ENCODE results near the gene AREL1. TPM values are rescaled to one million over a fixed set of nuclear protein-coding genes. Genes with fewer than 3 reads are reported as not detected.

AREL1 gene
- total RNA-seq, 1 experiment from 2014 or later, result 20.0 TPM

- H3K36me3 ChIP-seq (replicated peaks; ENCODE audit: control insufficient read depth, insufficient read depth, low read length), result no peaks in the 10 kb centered on the region
- DNase-seq, result no peak
Measured at GRCh38 chr14:74620923-74621322, 92.0 kb downstream of the AREL1 start.

GRCh38 chr14:74620497-74620921, 92.4 kb downstream of the AREL1 start:
- Histone ChIP-seq H3K4me3 (ENCODE audit: insufficient read depth, low read depth, low read length) (no peak overlapping the region), H3K27me3 (ENCODE audit: control insufficient read depth, insufficient read depth, low read length) (no peaks in the 10 kb centered on the region), H3K36me3 (replicated peaks; ENCODE audit: control insufficient read depth, insufficient read depth, low read length) (no peaks in the 10 kb centered on the region)
- DNase-seq, result no peak

More at GRCh38 chr14:74620923-74621322, 92.0 kb downstream of the AREL1 start:
- H3K27me3 ChIP-seq (ENCODE audit: control insufficient read depth, insufficient read depth, low read length), result no peaks in the 10 kb centered on the region
- no peak overlapping the region for H3K4me3 ChIP-seq (ENCODE audit: insufficient read depth, low read depth, low read length)

- no peak for DNase-seq
- Histone ChIP-seq H3K27me3 (ENCODE audit: control insufficient read depth, insufficient read depth, low read length) (no peaks in the 10 kb centered on the region), H3K36me3 (replicated peaks; ENCODE audit: control insufficient read depth, insufficient read depth, low read length) (no peaks in the 10 kb centered on the region), H3K4me3 (ENCODE audit: insufficient read depth, low read depth, low read length) (no peak overlapping the region)
Measured at GRCh38 chr14:74619672-74620131, 93.2 kb downstream of the AREL1 start.

- H3K27me3 ChIP-seq (ENCODE audit: control insufficient read depth, insufficient read depth, low read length), result no peaks in the 10 kb centered on the region
- DNase-seq, result no peak
- H3K36me3 ChIP-seq (replicated peaks; ENCODE audit: control insufficient read depth, insufficient read depth, low read length), result no peaks in the 10 kb centered on the region
- H3K4me3 ChIP-seq (ENCODE audit: insufficient read depth, low read depth, low read length), result no peak overlapping the region
Measured at GRCh38 chr14:74618078-74618952, 94.6 kb downstream of the AREL1 start.

GRCh38 chr14:74616996-74617700, 95.7 kb downstream of the AREL1 start:
- no peak overlapping the region for H3K4me3 ChIP-seq (ENCODE audit: insufficient read depth, low read depth, low read length)
- no peaks in the 10 kb centered on the region for H3K36me3 ChIP-seq (replicated peaks; ENCODE audit: control insufficient read depth, insufficient read depth, low read length)
- DNase-seq, result peak; percentile 47
- H3K27me3 ChIP-seq (ENCODE audit: control insufficient read depth, insufficient read depth, low read length), result peaks cover 3% of the 10 kb centered on the region

- Histone ChIP-seq H3K36me3 (replicated peaks; ENCODE audit: control insufficient read depth, insufficient read depth, low read length) (no peaks in the 10 kb centered on the region), H3K27me3 (ENCODE audit: control insufficient read depth, insufficient read depth, low read length) (peaks cover 10% of the 10 kb centered on the region), H3K4me3 (ENCODE audit: insufficient read depth, low read depth, low read length) (no peak overlapping the region)
- no peak for DNase-seq
Measured at GRCh38 chr14:74616507-74616906, 96.4 kb downstream of the AREL1 start.

- H3K4me3 ChIP-seq (ENCODE audit: insufficient read depth, low read depth, low read length), result no peak overlapping the region
- peaks cover 17% of the 10 kb centered on the region for H3K27me3 ChIP-seq (ENCODE audit: control insufficient read depth, insufficient read depth, low read length)
- DNase-seq, result no peak
- no peaks in the 10 kb centered on the region for H3K36me3 ChIP-seq (replicated peaks; ENCODE audit: control insufficient read depth, insufficient read depth, low read length)
Measured at GRCh38 chr14:74615735-74616134, 97.1 kb downstream of the AREL1 start.

GRCh38 chr14:74614508-74615495, 98.1 kb downstream of the AREL1 start:
- no peak overlapping the region for H3K4me3 ChIP-seq (ENCODE audit: insufficient read depth, low read depth, low read length)
- DNase-seq, result no peak
- no peaks in the 10 kb centered on the region for H3K36me3 ChIP-seq (replicated peaks; ENCODE audit: control insufficient read depth, insufficient read depth, low read length)
- peaks cover 27% of the 10 kb centered on the region for H3K27me3 ChIP-seq (ENCODE audit: control insufficient read depth, insufficient read depth, low read length)

GRCh38 chr14:74613211-74613914, 99.5 kb downstream of the AREL1 start:
- Histone ChIP-seq H3K36me3 (replicated peaks; ENCODE audit: control insufficient read depth, insufficient read depth, low read length) (no peaks in the 10 kb centered on the region), H3K27me3 (ENCODE audit: control insufficient read depth, insufficient read depth, low read length) (peaks cover 34% of the 10 kb centered on the region), H3K4me3 (ENCODE audit: insufficient read depth, low read depth, low read length) (no peak overlapping the region)
- DNase-seq, result no peak

GRCh38 chr14:74612350-74613021, 100.4 kb downstream of the AREL1 start:
- peak; percentile 98 for DNase-seq
- Histone ChIP-seq H3K36me3 (replicated peaks; ENCODE audit: control insufficient read depth, insufficient read depth, low read length) (no peaks in the 10 kb centered on the region), H3K4me3 (ENCODE audit: insufficient read depth, low read depth, low read length) (peak overlapping the region; percentile 55), H3K27me3 (ENCODE audit: control insufficient read depth, insufficient read depth, low read length) (peaks cover 34% of the 10 kb centered on the region)

- H3K4me3 ChIP-seq (ENCODE audit: insufficient read depth, low read depth, low read length), result peak within 1 kb of the TSS; percentile 55
- no peaks in the 10 kb centered on the region for H3K36me3 ChIP-seq (replicated peaks; ENCODE audit: control insufficient read depth, insufficient read depth, low read length)
- H3K27me3 ChIP-seq (ENCODE audit: control insufficient read depth, insufficient read depth, low read length), result peaks cover 34% of the 10 kb centered on the region
- peak; percentile 77 for DNase-seq
Measured at GRCh38 chr14:74611650-74612349, 101.1 kb downstream of the AREL1 start, which contains the start of gene LTBP2. Gene LTBP2, minus strand, starts transcription at chr14:74612237. Its CDS starts 293 bp downstream, at chr14:74611944.

Data from H7 (cell line).